ENCODE data around the gene AFM. TPM values are rescaled to one million over a fixed set of nuclear protein-coding genes. Genes with fewer than 3 reads are reported as not detected.

AFM gene
- total and polyA plus RNA-seq, 2 of the 13 experiments (the other 11 are each of a cell fraction or from before 2014, with no cell fraction given): 0.13 to 1.8 TPM

DNA sequence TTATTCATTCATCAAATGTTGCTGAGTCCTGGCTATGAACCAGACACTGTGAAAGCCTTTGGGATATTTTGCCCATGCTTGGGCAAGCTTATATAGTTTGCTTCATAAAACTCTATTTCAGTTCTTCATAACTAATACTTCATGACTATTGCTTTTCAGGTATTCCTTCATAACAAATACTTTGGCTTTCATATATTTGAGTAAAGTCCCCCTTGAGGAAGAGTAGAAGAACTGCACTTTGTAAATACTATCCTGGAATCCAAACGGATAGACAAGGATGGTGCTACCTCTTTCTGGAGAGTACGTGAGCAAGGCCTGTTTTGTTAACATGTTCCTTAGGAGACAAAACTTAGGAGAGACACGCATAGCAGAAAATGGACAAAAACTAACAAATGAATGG, 47.2 kb upstream of the AFM start (continued):
- TF ChIP-seq MIXL1 (CRISPR knock-in tag; IDR thresholded peaks at IDR 0.05) (peak; percentile 78; the same call in 1 of the 2 replicates), NONO (IDR thresholded peaks at IDR 0.05) (no peak), NONO (CRISPR knock-in tag; conservative IDR thresholded peaks at IDR 0.05) (no peak), YEATS4 (CRISPR knock-in tag; IDR thresholded peaks at IDR 0.05; ENCODE audit: borderline replicate concordance) (no peak), ZFP1 (CRISPR knock-in tag; IDR thresholded peaks at IDR 0.05) (no peak), GATAD2A (CRISPR knock-in tag; IDR thresholded peaks at IDR 0.05) (peak; percentile 71; the same call in 1 of the 2 replicates), RFX3 (CRISPR knock-in tag; IDR thresholded peaks at IDR 0.05) (no peak), KMT2B (CRISPR knock-in tag; IDR thresholded peaks at IDR 0.05) (no peak), HMG20A (CRISPR knock-in tag; IDR thresholded peaks at IDR 0.05; ENCODE audit: borderline replicate concordance) (0 out of 2 replicates have a peak, but pooled peaks have one; percentile 40), KDM6A (CRISPR knock-in tag; IDR thresholded peaks at IDR 0.05; ENCODE audit: low read depth) (no peak), SMYD3 (CRISPR knock-in tag; IDR thresholded peaks at IDR 0.05) (no peak), SMC3 (IDR thresholded peaks at IDR 0.05; ENCODE audit: low read length) (peak; percentile 61; the same call in 1 of the 2 replicates), ZNF672 (CRISPR knock-in tag; IDR thresholded peaks at IDR 0.05) (no peak), KDM5B (CRISPR knock-in tag; IDR thresholded peaks at IDR 0.05; ENCODE audit: borderline replicate concordance) (no peak)
- TF ChIP-seq, protein P1, sequence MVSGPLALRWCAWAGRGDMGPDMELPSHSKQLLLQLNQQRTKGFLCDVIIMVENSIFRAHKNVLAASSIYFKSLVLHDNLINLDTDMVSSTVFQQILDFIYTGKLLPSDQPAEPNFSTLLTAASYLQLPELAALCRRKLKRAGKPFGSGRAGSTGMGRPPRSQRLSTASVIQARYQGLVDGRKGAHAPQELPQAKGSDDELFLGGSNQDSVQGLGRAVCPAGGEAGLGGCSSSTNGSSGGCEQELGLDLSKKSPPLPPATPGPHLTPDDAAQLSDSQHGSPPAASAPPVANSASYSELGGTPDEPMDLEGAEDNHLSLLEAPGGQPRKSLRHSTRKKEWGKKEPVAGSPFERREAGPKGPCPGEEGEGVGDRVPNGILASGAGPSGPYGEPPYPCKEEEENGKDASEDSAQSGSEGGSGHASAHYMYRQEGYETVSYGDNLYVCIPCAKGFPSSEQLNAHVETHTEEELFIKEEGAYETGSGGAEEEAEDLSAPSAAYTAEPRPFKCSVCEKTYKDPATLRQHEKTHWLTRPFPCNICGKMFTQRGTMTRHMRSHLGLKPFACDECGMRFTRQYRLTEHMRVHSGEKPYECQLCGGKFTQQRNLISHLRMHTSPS (CRISPR knock-in tag; IDR thresholded peaks at IDR 0.05; ENCODE audit: low read depth): no peak
- TF ChIP-seq, protein P2, sequence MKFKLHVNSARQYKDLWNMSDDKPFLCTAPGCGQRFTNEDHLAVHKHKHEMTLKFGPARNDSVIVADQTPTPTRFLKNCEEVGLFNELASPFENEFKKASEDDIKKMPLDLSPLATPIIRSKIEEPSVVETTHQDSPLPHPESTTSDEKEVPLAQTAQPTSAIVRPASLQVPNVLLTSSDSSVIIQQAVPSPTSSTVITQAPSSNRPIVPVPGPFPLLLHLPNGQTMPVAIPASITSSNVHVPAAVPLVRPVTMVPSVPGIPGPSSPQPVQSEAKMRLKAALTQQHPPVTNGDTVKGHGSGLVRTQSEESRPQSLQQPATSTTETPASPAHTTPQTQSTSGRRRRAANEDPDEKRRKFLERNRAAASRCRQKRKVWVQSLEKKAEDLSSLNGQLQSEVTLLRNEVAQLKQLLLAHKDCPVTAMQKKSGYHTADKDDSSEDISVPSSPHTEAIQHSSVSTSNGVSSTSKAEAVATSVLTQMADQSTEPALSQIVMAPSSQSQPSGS (CRISPR knock-in tag; IDR thresholded peaks at IDR 0.05): no peak; the same call in 1 of the 2 replicates
- TF ChIP-seq, protein P3, sequence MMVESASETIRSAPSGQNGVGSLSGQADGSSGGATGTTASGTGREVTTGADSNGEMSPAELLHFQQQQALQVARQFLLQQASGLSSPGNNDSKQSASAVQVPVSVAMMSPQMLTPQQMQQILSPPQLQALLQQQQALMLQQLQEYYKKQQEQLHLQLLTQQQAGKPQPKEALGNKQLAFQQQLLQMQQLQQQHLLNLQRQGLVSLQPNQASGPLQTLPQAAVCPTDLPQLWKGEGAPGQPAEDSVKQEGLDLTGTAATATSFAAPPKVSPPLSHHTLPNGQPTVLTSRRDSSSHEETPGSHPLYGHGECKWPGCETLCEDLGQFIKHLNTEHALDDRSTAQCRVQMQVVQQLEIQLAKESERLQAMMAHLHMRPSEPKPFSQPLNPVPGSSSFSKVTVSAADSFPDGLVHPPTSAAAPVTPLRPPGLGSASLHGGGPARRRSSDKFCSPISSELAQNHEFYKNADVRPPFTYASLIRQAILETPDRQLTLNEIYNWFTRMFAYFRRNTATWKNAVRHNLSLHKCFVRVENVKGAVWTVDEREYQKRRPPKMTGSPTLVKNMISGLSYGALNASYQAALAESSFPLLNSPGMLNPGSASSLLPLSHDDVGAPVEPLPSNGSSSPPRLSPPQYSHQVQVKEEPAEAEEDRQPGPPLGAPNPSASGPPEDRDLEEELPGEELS (CRISPR knock-in tag; IDR thresholded peaks at IDR 0.05): 0 out of 2 replicates have a peak, but pooled peaks have one; percentile 26
- TF ChIP-seq, protein P4, sequence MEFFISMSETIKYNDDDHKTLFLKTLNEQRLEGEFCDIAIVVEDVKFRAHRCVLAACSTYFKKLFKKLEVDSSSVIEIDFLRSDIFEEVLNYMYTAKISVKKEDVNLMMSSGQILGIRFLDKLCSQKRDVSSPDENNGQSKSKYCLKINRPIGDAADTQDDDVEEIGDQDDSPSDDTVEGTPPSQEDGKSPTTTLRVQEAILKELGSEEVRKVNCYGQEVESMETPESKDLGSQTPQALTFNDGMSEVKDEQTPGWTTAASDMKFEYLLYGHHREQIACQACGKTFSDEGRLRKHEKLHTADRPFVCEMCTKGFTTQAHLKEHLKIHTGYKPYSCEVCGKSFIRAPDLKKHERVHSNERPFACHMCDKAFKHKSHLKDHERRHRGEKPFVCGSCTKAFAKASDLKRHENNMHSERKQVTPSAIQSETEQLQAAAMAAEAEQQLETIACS (CRISPR knock-in tag; IDR thresholded peaks at IDR 0.05): no peak
